HEK293 (cell line): ENCODE data around the gene AATK.

Source experiments
- GLI2 ChIP-seq: fragments of 450-650 bp; formaldehyde crosslinking; IDR thresholded peaks from 2 replicates; pipeline ENCODE4; 2017; ENCODE audit warnings: missing biosample characterization, missing genetic modification characterization, low read depth, borderline replicate concordance
- MEIS1 ChIP-seq: sonication (generic); formaldehyde crosslinking; IDR thresholded peaks from 2 replicates; pipeline ENCODE4 v1.8.1; 2022; ENCODE audit warnings: missing genetic modification reagents, mild to moderate bottlenecking, borderline replicate concordance
- REPIN1 ChIP-seq: fragments of 450-650 bp; formaldehyde crosslinking; IDR thresholded peaks from 2 replicates; pipeline ENCODE4 v1.5.1; 2017; ENCODE audit warnings: missing biosample characterization, missing genetic modification characterization, low read depth
- SP3 ChIP-seq: fragments of 450-650 bp; formaldehyde crosslinking; IDR thresholded peaks from 2 replicates; pipeline ENCODE4 v1.5.1; 2016; ENCODE audit warnings: missing biosample characterization, missing genetic modification characterization
- ZBTB7A ChIP-seq: fragments of 450-650 bp; formaldehyde crosslinking; IDR thresholded peaks from 2 replicates; pipeline ENCODE4 v1.5.1; 2016; ENCODE audit warnings: low read depth, missing biosample characterization, missing genetic modification characterization
- ZFP69B ChIP-seq: fragments of 450-650 bp; formaldehyde crosslinking; IDR thresholded peaks from 2 replicates; pipeline ENCODE4 v1.5.1; 2016; ENCODE audit warnings: missing biosample characterization, missing genetic modification characterization
- ZNF830 ChIP-seq: fragments of 450-650 bp; IDR thresholded peaks from 2 replicates; pipeline ENCODE4 v1.5.0; 2018; ENCODE audit warnings: missing biosample characterization, missing genetic modification characterization, low read depth, mild to moderate bottlenecking, moderate library complexity
- TF ChIP-seq, protein P1 (sequence below): fragments of 450-650 bp; formaldehyde crosslinking; IDR thresholded peaks from 2 replicates; pipeline ENCODE4 v1.5.1; 2016; ENCODE audit warnings: missing biosample characterization, missing genetic modification characterization
- TF ChIP-seq, protein P2 (sequence below): fragments of 450-650 bp; formaldehyde crosslinking; IDR thresholded peaks from 2 replicates; pipeline ENCODE4 v1.5.1; 2016; ENCODE audit warnings: missing biosample characterization, missing genetic modification characterization
- TF ChIP-seq, protein P3 (sequence below): fragments of 450-650 bp; formaldehyde crosslinking; IDR thresholded peaks from 2 replicates; pipeline ENCODE4 v1.5.1; 2016; ENCODE audit warnings: missing biosample characterization, missing genetic modification characterization

DNA sequence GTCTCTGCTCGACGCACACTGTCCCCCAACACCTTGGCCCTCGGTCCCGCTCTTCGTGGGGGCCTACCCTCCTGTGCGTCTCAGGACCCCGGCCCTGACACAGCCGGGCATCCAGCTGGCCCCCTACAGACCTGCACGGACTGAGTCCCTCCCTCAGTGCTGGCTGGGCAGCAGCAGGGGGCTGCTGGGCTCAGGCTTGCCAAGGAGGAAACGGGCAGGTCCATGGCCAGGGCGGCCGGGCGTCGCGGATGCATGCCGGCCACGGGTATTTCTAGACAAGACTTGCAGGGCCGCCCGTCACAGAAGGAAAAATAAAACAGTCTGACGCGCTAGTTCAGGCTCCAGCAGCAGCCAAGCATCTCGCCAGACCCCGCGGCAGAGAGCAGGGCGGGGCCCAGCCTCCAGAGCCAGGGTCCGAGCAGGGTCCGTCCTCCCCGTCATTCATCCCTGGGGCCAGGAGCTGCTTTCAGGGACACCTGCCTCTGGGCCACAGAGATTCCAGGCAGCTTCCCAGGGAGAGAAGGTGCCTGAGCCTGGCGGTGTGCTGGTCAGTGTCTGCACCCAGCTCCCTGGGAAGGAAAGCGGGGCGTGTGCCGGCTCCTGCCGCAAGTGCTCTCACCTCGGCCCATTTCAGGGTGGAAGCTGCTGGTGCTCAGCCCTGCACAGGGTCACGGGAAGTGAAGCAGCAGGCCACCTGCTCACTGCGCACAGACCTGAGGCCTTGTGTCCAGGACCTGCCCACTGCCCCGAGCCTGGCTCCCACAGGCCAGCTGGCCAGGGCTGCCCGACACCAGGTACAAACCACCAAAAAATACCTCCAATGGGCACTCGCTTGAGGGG, 8.0 kb downstream of the AATK start:
- TF ChIP-seq, protein P1, sequence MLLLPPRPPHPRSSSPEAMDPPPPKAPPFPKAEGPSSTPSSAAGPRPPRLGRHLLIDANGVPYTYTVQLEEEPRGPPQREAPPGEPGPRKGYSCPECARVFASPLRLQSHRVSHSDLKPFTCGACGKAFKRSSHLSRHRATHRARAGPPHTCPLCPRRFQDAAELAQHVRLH (tag by site-specific recombination), result no peak
- TF ChIP-seq, protein P2, sequence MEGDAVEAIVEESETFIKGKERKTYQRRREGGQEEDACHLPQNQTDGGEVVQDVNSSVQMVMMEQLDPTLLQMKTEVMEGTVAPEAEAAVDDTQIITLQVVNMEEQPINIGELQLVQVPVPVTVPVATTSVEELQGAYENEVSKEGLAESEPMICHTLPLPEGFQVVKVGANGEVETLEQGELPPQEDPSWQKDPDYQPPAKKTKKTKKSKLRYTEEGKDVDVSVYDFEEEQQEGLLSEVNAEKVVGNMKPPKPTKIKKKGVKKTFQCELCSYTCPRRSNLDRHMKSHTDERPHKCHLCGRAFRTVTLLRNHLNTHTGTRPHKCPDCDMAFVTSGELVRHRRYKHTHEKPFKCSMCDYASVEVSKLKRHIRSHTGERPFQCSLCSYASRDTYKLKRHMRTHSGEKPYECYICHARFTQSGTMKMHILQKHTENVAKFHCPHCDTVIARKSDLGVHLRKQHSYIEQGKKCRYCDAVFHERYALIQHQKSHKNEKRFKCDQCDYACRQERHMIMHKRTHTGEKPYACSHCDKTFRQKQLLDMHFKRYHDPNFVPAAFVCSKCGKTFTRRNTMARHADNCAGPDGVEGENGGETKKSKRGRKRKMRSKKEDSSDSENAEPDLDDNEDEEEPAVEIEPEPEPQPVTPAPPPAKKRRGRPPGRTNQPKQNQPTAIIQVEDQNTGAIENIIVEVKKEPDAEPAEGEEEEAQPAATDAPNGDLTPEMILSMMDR, result no peak
- no peak for TF ChIP-seq ZNF830 (tag by site-specific recombination)
- TF ChIP-seq, protein P3, sequence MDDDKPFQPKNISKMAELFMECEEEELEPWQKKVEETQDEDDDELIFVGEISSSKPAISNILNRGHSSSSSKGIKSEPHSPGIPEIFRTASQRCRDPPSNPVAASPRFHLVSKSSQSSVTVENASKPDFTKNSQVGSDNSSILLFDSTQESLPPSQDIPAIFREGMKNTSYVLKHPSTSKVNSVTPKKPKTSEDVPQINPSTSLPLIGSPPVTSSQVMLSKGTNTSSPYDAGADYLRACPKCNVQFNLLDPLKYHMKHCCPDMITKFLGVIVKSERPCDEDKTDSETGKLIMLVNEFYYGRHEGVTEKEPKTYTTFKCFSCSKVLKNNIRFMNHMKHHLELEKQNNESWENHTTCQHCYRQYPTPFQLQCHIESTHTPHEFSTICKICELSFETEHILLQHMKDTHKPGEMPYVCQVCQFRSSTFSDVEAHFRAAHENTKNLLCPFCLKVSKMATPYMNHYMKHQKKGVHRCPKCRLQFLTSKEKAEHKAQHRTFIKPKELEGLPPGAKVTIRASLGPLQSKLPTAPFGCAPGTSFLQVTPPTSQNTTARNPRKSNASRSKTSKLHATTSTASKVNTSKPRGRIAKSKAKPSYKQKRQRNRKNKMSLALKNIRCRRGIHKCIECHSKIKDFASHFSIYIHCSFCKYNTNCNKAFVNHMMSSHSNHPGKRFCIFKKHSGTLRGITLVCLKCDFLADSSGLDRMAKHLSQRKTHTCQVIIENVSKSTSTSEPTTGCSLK (tag by site-specific recombination), result no peak
- TF ChIP-seq GLI2, result no peak
- TF ChIP-seq ZBTB7A (tag by site-specific recombination), result no peak
- no peak for TF ChIP-seq SP3 (tag by site-specific recombination)
- TF ChIP-seq ZFP69B (tag by site-specific recombination), result no peak
- no peak for TF ChIP-seq REPIN1 (tag by site-specific recombination)
- no peak for TF ChIP-seq MEIS1 (CRISPR knock-in tag)
